ENCODE results near the gene C2CD4D. TPM values are rescaled to one million over a fixed set of nuclear protein-coding genes. Genes with fewer than 3 reads are reported as not detected.
A peak's percentile ranks its signal among the peaks of the same experiment; 100 is the strongest.

The C2CD4D gene
- total RNA-seq (2021) (1.4 and 1.5 TPM in 2 replicates), Bru-seq, nascent RNA (percentile 31 among the genes with signal in this experiment), BruChase-seq, experiment 1, labeled RNA remaining after a 2-hour chase (percentile 33 among the genes with signal in this experiment), BruChase-seq, experiment 2, labeled RNA remaining after a 6-hour chase (percentile 15 among the genes with signal in this experiment)
- long read RNA-seq, partial matches to known transcripts, result 1 of 3 reads
- long read RNA-seq, other reads (novel, unspliced or antisense), result 1 of 3 reads

DNA sequence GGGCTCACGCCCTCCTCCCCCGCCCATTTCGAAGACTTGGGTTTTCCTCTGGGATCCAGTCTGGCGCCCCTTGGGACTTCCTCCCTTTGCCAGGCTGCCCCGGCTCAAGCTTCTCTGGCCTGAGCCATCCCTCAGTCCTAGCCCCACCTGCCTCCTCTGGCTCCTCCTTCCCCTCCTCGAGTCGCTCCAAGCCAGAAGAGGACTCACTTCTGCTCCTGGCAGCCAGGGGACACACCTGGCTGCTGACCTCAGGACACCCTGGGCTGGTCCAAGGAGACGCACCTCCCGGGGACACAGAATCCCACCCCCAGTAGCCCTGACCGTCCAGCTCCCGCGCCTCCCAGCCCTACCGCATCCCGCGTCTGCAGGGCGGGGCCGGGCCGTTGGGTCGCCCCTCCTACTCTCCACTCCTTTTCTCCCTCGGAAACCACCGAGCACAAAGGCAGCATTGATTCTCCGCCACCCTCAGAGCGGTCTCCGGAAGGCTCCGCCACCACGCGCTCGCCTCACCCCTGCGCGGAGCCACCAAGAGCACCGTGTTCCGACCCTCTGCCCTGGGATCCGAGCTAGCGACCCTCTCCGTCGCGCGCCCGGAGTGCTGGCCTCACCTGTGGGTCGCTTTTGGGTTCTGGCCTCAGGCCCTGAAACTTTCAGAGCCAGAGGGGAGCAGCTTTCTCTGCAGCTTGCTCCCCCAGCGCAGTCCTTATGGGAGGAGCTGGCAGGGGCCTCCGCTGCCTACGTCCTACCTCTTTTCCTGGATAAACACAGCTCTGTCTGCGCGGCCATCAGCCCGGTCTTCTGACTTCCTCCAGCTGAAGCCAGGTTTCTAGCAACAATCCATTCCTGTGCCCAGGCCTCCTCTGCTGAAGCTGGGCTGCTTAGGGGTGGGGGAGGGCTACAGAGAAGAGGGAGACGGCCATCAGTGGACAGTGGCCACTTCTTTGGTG, at the start of gene C2CD4D:
Gene C2CD4D (minus strand): TSS at position 364 of the 947 bp plus-strand sequence. CDS start 831 bp downstream, outside the sequence.
- Histone ChIP-seq H3K4me3 (peak within 1 kb of the TSS; percentile 57), H3K4me2 (peak within 1 kb of the TSS; percentile 77), H2AFZ (peak within 1 kb of the TSS; percentile 80), H3K36me3 (ENCODE audit: low read depth) (no peaks in the 10 kb centered on the region), H3F3A (ENCODE audit: insufficient read depth, low read depth) (peaks cover 32% of the 10 kb centered on the region), H3K4me1 (replicated peaks; ENCODE audit: insufficient read depth) (peaks cover 35% of the 10 kb centered on the region), H3K9me2 (ENCODE audit: insufficient read depth) (no peaks in the 10 kb centered on the region), H3K9me3 (ENCODE audit: insufficient read depth, low read depth) (no peaks in the 10 kb centered on the region), H4K20me1 (ENCODE audit: insufficient read depth) (no peaks in the 10 kb centered on the region), H3K79me2 (ENCODE audit: low read depth) (peaks cover 18% of the 10 kb centered on the region; the same call in 1 of the 2 replicates), H3K27me3 (ENCODE audit: insufficient read depth, low read depth) (no peaks in the 10 kb centered on the region), H3K27ac (peak within 1 kb of the TSS; percentile 86)
- CTCF ChIA-PET, result interaction anchor here (0.6 to 1.1 kb wide), 7 partner anchors 9 to 650 kb away, joined by 3 to 11 read pairs (median 4); no protein-coding TSS in a partner anchor
- POLR2A ChIA-PET (ENCODE audit: unreplicated experiment), result interaction anchor here (0.5 to 1.1 kb wide), 14 partner anchors 11 to 578 kb away, joined by 3 to 46 read pairs (median 4); no protein-coding TSS in a partner anchor
- intact Hi-C loops (cut with micrococcal nuclease; ENCODE audit: unreplicated experiment), result loop anchor here (1.0 to 10.0 kb wide), 6 partner anchors 69 to 555 kb away; partner anchors contain the start of genes MRPL9, THEM4 and ZNF687
- TF ChIP-seq, protein P1, sequence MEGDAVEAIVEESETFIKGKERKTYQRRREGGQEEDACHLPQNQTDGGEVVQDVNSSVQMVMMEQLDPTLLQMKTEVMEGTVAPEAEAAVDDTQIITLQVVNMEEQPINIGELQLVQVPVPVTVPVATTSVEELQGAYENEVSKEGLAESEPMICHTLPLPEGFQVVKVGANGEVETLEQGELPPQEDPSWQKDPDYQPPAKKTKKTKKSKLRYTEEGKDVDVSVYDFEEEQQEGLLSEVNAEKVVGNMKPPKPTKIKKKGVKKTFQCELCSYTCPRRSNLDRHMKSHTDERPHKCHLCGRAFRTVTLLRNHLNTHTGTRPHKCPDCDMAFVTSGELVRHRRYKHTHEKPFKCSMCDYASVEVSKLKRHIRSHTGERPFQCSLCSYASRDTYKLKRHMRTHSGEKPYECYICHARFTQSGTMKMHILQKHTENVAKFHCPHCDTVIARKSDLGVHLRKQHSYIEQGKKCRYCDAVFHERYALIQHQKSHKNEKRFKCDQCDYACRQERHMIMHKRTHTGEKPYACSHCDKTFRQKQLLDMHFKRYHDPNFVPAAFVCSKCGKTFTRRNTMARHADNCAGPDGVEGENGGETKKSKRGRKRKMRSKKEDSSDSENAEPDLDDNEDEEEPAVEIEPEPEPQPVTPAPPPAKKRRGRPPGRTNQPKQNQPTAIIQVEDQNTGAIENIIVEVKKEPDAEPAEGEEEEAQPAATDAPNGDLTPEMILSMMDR (conservative IDR thresholded peaks at IDR 0.05), result no peak
- peak; percentile 86 to 93 for DNase-seq
- no TSS peak for BruUV-seq (replicated peaks)

GRCh38 chr1:151888972-151889570, 49.5 kb upstream of the C2CD4D start:
- intact Hi-C loops (cut with micrococcal nuclease; ENCODE audit: unreplicated experiment), result loop anchor here (1.0 to 5.0 kb wide), 3 partner anchors 45 to 298 kb away; no protein-coding TSS in a partner anchor
- Histone ChIP-seq H3K79me2 (ENCODE audit: low read depth) (0 out of 2 replicates have a peak, but pooled peaks cover 3% of the 10 kb centered on the region), H3K36me3 (ENCODE audit: low read depth) (peaks cover 59% of the 10 kb centered on the region), H3K4me2 (no peak overlapping the region), H4K20me1 (ENCODE audit: insufficient read depth) (no peaks in the 10 kb centered on the region), H3K4me3 (no peak overlapping the region), H2AFZ (no peak overlapping the region), H3K9me2 (ENCODE audit: insufficient read depth) (no peaks in the 10 kb centered on the region), H3K4me1 (replicated peaks; ENCODE audit: insufficient read depth) (peaks cover 20% of the 10 kb centered on the region), H3K9me3 (ENCODE audit: insufficient read depth, low read depth) (peaks cover 8% of the 10 kb centered on the region), H3F3A (ENCODE audit: insufficient read depth, low read depth) (peaks cover 50% of the 10 kb centered on the region), H3K27me3 (ENCODE audit: insufficient read depth, low read depth) (no peaks in the 10 kb centered on the region), H3K27ac (no peak overlapping the region)
- ChIA-PET POLR2A (ENCODE audit: unreplicated experiment) (interaction anchor here (0.6 kb wide), 1 partner anchor 112 kb away, joined by 12 read pairs; no protein-coding TSS in a partner anchor), CTCF (interaction anchor here (1.0 kb wide), 1 partner anchor 79 kb away, joined by 4 read pairs; no protein-coding TSS in a partner anchor)
- TF ChIP-seq, protein P1 (conservative IDR thresholded peaks at IDR 0.05), result peak; percentile 69
- TF ChIP-seq EZH2 (IDR thresholded peaks at IDR 0.05; ENCODE audit: low read depth), result no peak
- no TSS peak for BruUV-seq (replicated peaks)
- DNase-seq, result peak in 1 of 2 experiments; percentile 38
